Fibroblast of peridontal ligament (primary cell): ENCODE results near the gene SRP68.
A peak's percentile ranks its signal among the peaks of the same experiment; 100 is the strongest.
"Not testable (repeated sequence)": the region's sequence is repeated elsewhere in the genome, so short reads cannot be mapped to it uniquely, and the experiment has no call there.

ENCODE experiments used
- DNase-seq: peaks from one replicate; pipeline ENCODE4 v3.0.0-alpha.2; 2010; ENCODE audit errors: extremely low read depth

The SRP68 gene

GRCh38 chr17:76046064-76046463 lies 26.3 kb downstream of the SRP68 start:
- DNase-seq, result no peak

GRCh38 chr17:76044475-76045007 lies 27.8 kb downstream of the SRP68 start:
- not testable (repeated sequence) for DNase-seq

GRCh38 chr17:76042868-76043267 lies 29.4 kb downstream of the SRP68 start:
- not testable (repeated sequence) for DNase-seq

GRCh38 chr17:76040376-76040775 lies 31.9 kb downstream of the SRP68 start:
- no peak for DNase-seq

GRCh38 chr17:76039121-76039520 lies 33.2 kb downstream of the SRP68 start:
- peak; percentile 2 for DNase-seq

- peak; percentile 33 for DNase-seq
These were observed 34.3 kb downstream of the SRP68 start for GRCh38 chr17:76038050-76038449.

- no peak for DNase-seq
These were observed 35.6 kb downstream of the SRP68 start for GRCh38 chr17:76036497-76037261.

GRCh38 chr17:76034428-76035350 lies 37.6 kb downstream of the SRP68 start:
- DNase-seq, result no peak

- DNase-seq, result no peak
These were observed 39.2 kb downstream of the SRP68 start for GRCh38 chr17:76033139-76033538.

- no peak for DNase-seq
These were observed 39.6 kb downstream of the SRP68 start for GRCh38 chr17:76032780-76033108.

- no peak for DNase-seq
These were observed 40.1 kb downstream of the SRP68 start for GRCh38 chr17:76032073-76032779.

- DNase-seq, result no peak
These were observed 45.0 kb downstream of the SRP68 start, which contains the start of gene EVPL for GRCh38 chr17:76027159-76027839. Gene EVPL (minus strand): TSS chr17:76027306. CDS start chr17:76027198, 108 bp downstream.

GRCh38 chr17:76026714-76027158 lies 45.6 kb downstream of the SRP68 start:
- no peak for DNase-seq

GRCh38 chr17:76025294-76025693 lies 47.0 kb downstream of the SRP68 start:
- no peak for DNase-seq

- DNase-seq, result no peak
These were observed 48.0 kb downstream of the SRP68 start for GRCh38 chr17:76024353-76024752.

- no peak for DNase-seq
These were observed 48.4 kb downstream of the SRP68 start for GRCh38 chr17:76023900-76024237.

GRCh38 chr17:76022973-76023899 lies 49.1 kb downstream of the SRP68 start:
- DNase-seq, result no peak

- no peak for DNase-seq
These were observed 50.0 kb downstream of the SRP68 start for GRCh38 chr17:76022285-76022684.

GRCh38 chr17:76019833-76020467 lies 52.4 kb downstream of the SRP68 start:
- DNase-seq, result no peak

GRCh38 chr17:76018801-76019200 lies 53.5 kb downstream of the SRP68 start:
- no peak for DNase-seq
